ENCODE data around the gene JOSD1.

Gene JOSD1

DNA sequence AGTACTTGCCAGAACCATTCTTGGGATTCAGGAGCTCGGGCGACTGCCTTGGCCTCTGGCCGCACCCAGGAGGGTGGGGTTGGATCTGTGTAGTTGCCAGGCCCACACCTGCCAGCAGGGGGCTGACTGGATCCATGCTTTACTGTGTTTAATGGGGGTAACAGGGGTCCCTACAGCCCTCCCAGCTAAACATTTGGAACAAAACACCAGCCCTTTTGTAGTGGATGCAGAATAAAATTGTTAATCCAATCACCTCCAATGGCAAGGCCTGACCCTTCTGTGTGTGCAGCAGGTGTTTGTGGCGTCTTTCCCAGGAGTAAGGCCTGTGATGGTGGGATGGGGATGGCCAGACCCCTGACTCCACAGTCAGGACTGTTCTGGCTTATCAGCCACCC is 32.6 kb upstream of the JOSD1 start:
- peak in 2 of 5 experiments; percentile 26 to 60 for DNase-seq

DNA sequence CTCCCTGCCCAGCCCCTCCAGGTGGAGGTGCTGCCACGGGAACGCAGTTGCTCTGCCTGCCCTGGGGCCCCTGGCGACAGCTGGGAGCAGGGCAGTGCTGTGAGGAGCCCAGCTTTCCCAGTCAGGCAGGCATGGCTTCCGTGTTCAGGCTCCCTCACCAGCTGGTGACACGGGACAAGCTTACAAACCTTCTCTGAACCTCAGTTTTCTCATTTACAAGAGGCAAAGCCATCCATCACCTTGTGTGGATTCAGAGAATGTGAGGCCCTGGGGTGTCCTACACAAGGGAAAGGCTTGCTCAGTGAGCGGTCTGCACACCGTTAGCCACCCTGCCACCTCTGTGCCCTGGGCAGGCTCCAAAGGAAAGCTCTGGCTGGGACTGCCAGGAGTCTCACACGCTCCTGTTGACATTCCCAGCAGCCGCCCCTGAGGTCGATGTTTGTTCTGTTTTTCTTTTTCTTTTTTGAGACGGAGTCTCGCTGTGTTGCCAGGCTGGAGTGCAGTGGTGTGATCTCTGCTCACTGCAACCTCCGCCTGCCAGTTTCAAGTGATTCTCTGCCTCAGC is 31.6 kb upstream of the JOSD1 start:
- no peak for DNase-seq

DNA sequence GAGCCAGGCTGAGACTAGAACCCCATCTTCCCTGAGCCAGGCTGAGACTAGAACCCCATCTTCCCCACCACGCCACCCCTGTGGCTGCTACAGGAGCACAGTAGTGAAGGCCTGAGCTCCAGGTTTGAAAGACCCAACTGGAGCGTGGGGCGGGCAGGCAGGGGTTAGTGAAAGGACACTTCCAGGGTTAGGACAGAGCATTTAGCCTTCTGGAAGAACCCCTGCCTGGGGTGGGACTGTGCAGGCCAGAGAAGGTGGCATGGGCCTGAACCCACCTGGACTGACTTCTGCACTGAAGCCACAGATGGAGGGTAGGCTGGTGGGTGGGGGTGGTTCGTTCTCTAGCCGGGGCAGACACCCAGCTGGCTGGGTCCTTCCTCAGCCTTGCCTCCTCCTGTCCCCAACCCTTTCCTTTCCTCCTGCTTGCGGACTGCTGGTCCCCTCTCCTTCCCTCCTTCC is 31.0 kb upstream of the JOSD1 start:
- no peak for DNase-seq

DNA sequence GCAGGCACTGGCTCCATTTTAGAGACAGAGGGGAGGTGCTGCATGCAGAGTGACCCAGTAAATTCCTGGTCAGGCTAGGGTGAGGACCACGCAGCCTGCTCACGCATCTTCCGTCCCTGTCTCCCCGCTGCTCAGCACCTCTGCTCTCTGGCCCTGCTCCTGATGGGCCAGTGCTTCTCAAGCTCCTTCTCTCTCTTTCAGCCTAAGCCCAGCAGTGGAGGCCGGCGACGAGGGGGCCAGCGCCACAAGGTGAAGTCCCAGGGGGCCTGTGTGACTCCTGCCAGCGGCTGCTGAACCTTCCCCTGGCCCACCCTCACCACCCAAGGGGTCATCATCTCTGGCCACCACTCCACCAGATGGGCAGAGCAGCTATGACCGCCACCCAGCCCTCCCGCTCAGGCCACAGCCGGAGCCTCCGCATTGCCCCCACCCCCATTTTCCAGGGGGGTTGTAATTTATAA is 29.7 kb upstream of the JOSD1 start:
- no peak for DNase-seq

DNA sequence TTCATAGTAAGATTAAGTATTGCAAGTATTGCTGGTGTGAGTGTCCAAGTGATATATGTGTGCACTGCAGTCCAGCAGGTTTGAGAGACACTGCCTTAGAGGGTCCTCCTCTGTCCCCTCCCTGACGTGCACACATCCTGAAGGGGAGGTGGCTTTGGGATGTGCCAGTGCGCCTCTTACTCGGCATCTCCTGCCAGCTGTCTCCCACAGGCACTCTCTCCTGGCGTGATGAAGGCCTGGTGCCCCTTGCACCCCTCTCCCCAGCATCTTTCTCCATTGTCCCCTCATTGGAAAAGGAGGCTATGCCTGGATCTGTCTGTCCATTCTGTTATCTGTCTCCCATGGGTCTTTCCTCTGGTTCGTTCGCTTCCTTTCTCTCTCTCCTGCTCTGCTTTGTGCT is 29.2 kb upstream of the JOSD1 start:
- no peak for DNase-seq

DNA sequence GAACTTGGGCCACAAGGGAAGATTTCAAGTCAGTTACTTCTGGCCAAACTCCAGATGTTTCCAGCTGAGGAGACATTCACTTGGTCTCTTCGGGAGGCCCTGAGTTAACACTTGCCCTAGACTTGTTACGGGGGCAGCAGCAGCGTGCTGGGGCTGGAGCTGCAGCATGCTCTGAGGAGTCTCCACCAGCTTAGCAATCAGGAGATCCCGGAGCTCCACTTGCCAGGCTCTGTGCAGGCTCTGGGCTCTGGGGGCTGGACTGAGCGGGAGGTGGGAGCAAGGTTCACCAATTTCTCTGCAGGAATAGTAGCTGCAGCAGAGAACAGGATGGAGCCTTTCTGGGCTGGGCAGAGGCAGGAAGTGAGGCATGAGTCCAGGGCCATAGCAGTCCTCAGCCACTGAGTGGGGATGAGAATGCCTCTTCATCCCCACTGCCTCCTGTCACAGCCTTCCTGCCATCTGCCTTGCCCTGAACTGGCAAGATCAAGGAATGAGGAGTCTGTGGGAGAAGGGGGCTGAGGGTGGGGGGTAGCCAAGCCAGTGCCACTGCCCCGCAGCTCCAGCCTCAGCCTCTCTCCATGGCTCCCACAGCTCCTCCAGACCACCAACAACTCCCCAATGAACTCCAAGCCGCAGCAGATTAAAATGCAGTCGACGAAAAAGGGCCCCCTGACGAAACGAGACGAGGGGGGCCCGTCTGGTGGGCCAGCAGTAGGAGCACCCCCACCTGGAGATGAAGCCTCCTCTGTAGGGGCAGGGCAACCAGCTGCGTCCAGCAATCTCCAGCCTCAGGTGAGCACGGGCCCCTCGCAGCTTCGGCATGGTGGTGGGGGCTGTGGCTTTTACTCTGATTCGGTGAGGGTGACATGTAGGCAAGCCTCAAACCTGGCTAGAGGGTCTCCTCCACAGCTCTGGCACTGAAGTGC is 28.4 kb upstream of the JOSD1 start:
- no peak for DNase-seq

DNA sequence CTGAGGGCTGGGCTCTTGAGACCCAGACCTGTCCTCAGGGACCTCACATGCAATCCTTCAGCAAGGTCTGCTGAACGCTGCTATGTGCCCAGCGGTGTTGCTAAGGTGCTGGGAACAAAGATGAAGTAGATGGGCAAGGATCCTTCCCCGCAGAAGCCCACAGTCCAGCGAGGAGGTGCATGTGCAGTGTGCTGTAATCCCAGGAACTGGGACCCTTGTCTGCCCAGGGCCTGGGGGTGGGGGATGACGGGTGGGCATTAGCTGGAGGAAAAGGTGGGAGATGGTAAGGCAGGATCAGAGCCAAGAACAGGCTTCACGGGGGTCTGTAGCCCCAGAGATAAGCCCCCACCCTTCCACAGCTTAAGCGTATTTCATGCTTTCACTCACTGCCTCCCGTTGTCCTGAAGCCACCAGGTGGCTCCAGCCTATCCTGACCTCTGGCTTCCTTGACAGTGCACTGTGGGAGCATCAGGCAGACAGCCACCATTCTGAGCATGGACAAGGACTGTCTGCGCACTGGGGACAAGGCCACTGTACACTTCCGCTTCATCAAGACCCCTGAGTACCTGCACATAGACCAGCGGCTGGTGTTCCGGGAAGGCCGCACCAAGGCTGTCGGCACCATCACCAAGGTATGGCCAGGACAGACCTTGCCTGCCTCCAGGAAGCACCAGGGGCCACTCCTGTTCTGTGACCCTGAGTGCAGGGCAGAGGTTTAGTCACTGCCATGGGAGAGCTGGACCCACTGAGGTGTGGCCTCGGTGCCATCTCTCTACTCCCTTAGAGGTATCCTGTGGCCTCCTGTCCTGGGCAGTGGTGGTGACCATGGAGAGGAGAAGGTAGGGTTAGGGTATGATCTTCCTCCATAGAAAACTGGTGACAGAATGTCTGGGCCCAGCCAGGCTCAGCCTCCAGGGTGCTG is 27.0 kb upstream of the JOSD1 start:
- no peak for DNase-seq

DNA sequence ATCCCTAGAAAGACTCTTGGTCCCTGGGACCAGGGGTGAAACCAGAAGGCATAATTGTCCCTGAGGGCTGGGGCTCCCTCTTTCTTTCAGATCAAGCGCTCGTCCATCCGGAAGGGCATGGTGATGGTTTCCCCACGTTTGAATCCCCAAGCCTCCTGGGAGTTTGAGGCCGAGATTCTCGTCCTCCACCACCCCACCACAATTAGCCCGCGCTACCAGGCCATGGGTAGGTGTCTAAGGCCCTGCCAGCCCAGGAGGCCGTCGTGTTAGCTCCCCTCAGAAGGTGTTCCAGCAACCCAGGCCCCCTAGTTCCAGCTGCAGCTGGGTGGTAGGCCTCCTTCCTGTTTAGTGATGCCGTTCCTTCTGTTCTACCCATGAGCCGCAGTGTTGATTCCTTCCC is 26.4 kb upstream of the JOSD1 start:
- DNase-seq = no peak

DNA sequence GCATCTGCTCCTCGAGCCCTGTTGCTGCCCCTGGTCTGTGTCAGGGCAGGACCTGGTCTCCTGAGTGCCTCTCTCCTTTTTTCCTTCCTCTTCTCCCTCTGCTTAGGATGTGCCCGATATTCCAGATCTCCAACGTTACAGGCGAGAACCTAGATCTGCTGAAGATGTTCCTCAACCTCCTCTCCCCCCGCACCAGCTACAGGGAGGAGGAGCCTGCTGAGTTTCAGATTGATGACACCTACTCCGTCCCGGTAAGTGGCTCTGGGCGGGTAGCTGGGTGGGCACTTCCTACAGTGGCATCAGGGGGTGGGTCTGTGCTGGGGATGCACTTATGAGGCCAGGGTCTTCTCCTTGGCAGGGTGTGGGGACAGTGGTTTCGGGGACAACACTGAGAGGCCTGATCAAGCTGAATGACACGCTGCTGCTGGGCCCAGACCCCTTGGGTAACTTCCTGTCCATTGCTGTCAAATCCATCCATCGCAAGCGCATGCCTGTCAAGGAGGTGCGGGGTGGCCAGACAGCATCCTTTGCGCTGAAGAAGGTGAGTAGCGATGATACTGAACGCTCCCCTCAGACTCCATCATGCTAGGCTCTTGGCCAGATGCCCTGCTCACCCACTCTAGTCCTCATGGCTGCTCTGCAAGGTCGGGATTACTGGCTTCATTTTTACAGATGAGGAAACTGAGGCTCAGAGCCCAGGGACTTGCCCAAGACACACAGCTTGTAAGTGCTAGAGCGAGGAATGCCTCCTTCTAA is 25.3 kb upstream of the JOSD1 start:
- no peak for DNase-seq

DNA sequence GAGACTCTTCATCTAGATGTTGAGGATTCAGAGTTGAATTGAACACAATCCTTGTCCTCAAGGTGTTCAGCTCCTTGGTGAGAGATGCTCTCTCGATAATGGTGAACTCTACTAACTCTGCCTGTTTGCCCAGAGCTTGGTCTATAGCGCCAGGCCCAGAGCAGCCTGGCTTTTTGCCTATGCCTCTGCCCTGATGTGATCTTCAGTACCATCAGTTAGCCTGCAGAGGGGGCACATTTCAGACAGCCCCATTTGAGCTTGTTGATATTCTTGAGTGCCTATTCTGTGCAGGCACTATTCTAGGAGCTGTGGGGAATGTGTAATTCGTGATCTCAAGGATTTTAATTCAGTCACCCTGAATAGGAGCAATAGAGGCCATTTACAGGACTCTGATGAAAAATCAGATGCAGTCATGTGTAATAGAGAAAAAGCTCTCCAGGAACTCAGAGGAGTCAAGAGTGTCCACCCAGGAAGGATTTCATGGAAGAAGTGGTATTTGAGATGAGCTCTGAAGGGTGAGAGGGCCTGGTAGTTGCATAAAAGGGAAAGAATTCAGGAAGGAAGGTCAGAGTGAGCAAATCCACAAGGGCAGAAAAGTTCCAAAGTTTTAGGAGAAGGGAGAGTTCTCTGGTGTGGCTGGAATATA is 24.3 kb upstream of the JOSD1 start:
- DNase-seq = peak in 1 of 5 experiments; percentile 65

DNA sequence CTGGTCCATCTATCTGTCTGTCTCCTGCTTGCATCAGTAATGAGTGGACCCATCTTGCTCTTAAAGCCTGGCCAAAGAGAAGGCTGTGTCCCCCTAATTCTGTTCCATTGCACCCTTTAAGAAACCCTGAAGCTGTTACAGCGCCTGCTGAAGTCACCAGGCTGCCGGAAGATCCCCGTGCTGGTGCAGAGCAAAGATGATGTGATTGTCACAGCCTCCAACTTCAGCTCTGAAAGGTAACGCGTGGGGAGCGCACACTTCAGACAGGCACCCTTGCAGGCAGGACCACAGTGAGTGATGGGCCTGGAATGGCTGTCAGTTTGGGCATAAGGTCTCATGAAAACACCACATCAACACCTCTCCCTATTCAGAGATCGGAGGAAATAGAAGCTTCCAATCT is 23.4 kb upstream of the JOSD1 start:
- DNase-seq = no peak

DNA sequence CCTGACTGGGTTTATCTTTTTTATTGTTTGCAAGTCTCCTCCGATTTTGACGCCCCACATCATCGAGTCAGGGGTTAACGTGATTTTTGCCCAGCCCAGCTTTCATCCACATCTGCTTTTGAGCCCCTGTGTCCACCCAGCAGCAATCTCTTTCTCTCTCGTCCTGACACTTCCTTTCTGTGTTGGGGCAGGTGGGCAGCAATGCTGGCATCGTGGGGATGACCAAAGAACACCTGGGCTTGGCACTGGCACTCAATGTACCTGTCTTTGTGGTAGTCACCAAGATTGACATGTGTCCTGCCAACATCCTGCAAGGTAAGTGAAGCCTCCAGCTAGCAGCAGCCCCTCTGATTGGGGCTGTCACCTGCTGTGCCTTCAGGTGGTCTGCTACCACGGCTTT is 20.8 kb upstream of the JOSD1 start:
- no peak for DNase-seq

DNA sequence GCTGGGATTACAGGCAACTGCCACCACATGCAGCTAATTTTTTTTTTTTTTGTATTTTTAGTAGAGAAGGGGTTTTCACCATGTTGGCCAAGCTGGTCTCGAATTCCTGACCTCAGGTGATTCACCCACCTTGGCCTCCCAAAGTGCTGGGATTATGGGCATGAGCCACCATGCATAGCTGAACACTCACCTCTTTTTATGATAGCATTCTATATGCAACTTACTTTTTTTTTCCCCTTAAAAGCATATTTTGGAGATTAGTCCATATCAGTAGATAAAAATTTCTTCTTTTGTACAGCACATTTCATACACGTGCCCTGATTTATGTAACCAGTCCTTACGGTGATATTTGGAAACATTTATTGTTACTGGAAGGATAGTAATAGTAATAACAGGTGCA is 19.6 kb upstream of the JOSD1 start:
- DNase-seq = no peak

DNA sequence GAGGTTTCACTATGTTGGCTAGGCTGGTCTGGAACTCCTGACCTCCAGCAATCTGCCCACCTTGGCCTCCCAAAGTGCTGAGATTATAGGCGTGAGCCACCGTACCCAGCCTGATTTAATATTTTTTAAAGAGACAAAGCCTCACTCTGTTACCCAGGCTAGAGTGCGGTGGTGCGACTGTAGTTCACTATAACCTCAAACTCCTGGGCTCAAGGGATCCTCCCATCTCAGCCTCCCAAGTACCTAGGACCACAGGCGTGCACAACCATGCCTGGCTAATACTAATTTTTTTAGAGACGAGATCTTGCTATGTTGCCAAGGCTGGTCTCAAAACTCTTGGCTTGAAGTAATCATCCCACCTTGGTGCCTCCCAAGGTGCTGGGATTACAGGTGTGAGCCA is 18.5 kb upstream of the JOSD1 start:
- DNase-seq = no peak

DNA sequence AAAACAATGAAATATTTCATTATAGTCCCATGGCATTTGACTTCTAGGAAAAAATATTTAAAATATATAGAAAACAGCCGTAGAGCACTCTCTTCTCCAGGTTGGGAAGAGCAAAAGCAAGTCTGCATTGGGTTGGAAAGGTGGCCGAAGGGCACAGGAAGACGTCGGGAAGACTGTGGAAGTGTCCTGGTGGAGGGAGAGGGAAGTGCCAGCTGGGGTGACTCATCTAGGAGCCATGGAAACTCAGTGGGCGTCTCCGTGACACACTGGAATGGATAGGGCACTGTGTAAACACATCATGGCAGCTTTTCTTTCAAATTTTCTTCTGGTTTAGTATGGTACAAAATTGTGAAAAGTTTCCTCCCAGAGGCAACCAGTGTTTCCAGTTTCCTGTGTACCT is 17.7 kb upstream of the JOSD1 start:
- no peak for DNase-seq

DNA sequence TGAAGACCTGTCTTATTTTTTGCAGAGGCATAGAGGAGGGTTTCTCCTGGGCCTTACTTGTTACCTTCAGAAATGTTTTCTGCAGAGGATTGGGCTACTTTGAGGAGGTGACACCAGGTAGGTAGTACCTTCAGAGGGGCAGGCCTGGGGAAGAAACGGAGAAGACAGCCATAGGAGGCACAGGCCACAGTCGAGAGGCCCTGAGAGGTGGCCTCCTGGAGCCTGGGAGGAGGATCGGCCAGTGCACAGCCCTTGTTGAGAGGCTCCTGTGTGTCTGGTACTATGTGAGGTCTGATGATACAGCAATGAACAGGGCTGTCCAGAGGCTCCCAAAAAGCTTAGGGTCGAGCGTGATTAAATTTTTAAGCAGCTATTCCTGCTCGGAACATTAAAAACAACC is 16.5 kb upstream of the JOSD1 start:
- DNase-seq = no peak

DNA sequence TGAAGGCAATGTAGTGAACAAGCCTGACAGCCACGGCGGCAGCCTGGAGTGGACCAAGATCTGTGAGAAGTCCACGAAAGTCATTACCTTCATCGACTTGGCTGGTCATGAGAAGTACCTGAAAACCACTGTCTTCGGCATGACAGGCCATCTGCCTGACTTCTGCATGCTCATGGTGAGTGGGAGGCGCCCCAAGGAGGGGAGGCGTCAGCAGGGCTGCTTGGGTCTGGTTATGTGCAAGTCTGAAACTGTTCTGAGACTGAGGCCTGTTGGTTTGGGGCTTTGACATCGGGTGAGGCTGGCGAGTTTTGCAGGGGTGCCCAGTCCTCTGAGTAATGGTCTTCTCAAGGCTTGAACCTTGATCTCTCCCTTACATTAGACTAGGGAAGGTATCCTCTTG is 16.1 kb upstream of the JOSD1 start:
- no peak for DNase-seq

DNA sequence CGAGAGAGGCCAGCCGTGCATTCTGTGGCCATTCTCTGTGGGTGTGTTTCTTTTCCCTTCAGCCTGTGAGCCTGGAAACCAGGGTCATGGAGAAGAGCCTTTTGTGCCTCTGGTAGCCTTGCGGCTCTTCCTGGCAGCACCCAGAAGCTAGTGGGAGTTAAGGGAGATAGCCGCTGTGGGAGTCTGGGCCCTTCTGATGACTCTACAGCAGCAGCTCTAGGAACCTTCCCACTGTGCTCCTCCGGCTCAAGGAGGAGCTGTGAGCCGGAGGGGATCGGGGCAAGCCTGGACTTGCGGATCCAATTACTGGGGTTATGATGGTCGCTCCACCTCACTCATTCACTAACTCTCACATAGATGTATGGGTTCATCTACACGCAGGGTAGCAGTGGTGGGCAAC is 15.5 kb upstream of the JOSD1 start:
- DNase-seq = no peak

DNA sequence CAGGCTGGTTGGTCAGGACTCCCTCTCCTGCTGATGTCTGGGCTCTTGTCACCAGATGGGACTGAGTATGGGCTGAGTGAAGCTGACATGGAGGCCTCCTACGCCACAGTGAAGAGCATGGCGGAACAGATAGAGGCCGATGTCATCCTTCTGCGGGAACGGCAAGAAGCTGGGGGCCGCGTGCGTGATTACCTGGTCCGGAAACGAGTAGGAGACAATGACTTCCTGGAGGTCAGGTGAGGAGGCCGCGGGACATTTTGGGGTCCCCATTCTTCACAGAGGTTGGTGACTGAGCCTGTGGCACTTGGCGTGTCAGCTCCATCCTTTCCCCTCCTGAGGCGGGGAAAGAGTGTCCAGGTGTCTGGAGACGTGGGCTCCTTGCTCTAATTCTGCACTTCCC is 15.1 kb upstream of the JOSD1 start:
- DNase-seq = no peak

DNA sequence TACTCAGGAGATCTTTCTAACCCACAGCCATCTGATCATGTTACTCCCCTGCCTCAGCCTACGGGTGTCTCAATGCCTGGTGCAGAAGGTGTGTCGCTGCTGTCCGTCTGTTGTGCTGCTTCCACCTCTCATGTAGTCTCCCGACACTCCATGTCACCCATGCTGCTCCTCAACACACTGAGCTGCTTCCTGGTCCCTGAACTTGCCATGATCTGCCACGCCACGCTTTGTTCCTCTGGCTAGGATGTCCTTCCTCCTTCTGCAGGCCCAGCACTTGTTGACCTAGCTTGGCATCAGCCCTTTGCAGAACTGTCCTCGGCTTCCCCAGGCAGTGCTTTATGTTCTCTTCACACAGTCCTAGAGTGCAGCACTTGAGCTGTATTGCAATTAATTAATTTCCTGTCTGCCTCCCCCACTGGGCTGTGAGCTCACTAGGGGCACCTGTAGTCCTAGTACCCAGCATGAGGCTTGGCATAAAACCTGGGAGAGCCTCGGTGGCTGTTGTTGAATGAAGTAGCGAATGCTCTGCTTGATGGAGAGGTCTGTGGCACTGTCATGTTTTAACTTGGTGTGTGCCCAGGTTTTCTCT is 14.5 kb upstream of the JOSD1 start:
- DNase-seq = no peak

DNA sequence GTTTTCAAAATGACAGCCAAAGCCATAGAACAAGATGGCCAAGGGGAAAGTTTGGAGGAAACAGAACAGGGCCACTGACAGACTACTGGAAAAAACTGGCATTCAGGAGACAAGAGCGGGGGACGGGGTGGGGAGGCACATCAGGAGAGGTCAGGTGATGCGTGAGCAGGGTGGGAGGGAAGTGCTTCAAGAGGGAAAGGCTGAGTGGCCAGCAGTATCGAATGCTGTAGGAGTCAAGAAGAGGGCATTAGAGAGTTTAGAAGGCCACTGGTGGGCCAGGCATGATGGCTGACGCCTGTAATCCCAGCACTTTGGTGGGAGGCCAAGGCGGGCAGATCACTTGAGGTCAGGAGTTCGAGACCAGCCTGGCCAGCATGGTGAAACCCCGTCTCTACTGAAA is 13.2 kb upstream of the JOSD1 start:
- DNase-seq = no peak
